ENCODE measurements around the gene COL6A6. TPM values are rescaled to one million over a fixed set of nuclear protein-coding genes. Genes with fewer than 3 reads are reported as not detected.

The COL6A6 gene
- total RNA-seq, 2 experiments from 2014 or later: not detected

DNA sequence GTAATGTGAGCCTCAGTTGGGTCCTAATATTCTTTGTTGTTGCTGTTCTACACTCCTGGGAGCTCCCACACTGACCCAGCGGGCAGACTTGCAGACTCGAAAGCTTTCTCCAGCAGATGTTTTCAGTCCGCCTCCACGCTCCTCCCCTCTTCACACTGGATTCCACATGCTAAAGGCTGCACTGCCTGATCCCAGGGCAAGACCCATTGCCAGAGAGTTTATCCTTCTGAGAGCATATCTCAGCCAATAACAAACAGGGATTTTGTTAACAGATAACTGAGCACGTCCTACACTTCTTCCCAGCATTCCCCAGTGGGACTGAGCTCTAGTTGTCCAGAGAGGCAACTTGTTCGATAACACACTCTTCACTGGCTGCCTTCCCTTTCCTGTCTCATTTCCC lies 8.0 kb upstream of the COL6A6 start:
- TF ChIP-seq, protein P1, sequence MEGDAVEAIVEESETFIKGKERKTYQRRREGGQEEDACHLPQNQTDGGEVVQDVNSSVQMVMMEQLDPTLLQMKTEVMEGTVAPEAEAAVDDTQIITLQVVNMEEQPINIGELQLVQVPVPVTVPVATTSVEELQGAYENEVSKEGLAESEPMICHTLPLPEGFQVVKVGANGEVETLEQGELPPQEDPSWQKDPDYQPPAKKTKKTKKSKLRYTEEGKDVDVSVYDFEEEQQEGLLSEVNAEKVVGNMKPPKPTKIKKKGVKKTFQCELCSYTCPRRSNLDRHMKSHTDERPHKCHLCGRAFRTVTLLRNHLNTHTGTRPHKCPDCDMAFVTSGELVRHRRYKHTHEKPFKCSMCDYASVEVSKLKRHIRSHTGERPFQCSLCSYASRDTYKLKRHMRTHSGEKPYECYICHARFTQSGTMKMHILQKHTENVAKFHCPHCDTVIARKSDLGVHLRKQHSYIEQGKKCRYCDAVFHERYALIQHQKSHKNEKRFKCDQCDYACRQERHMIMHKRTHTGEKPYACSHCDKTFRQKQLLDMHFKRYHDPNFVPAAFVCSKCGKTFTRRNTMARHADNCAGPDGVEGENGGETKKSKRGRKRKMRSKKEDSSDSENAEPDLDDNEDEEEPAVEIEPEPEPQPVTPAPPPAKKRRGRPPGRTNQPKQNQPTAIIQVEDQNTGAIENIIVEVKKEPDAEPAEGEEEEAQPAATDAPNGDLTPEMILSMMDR (IDR thresholded peaks at IDR 0.05): no peak
- no peak overlapping the region for H3K4me3 ChIP-seq (ENCODE audit: low read length)
- ChIA-PET POLR2A (no interaction called here), CTCF (no interaction called here)
- H3K4me1 ChIP-seq (ENCODE audit: insufficient read depth, low read length): no peaks in the 10 kb centered on the region
- no peak for ATAC-seq (ENCODE audit: poor library complexity)
- Mint-ChIP-seq H3K4me3 (no peak overlapping the region), H3K4me1 (ENCODE audit: low read depth) (no peaks in the 10 kb centered on the region), H3K9me3 (no peaks in the 10 kb centered on the region), H3K36me3 (ENCODE audit: low read depth) (no peaks in the 10 kb centered on the region), H3K27ac (no peak overlapping the region), H3K27me3 (peaks cover 69% of the 10 kb centered on the region)
- intact Hi-C loops (cut with DNase I, micrococcal nuclease): no loop called here
- H3K27me3 ChIP-seq (ENCODE audit: control insufficient read depth in 1 of 2, insufficient read depth in 2 of 2, low read length in 2 of 2): peaks cover 8 to 12% of the 10 kb centered on the region in 2 experiments
- no peaks in the 10 kb centered on the region for H3K36me3 ChIP-seq (ENCODE audit: insufficient read depth, low read length)
- H3K9me3 ChIP-seq (ENCODE audit: control insufficient read depth in 1 of 2, insufficient read depth in 1 of 2, low read length in 2 of 2): no peaks in the 10 kb centered on the region
- no peak for DNase-seq
- H3K27ac ChIP-seq (ENCODE audit: low read depth in 1 of 2, low read length in 2 of 2): no peak overlapping the region

- peaks cover 8 to 32% of the 10 kb centered on the region in 2 experiments for H3K27me3 ChIP-seq (ENCODE audit: control insufficient read depth in 1 of 2, insufficient read depth in 2 of 2, low read length in 2 of 2)
- H3K36me3 ChIP-seq (ENCODE audit: insufficient read depth, low read length): no peaks in the 10 kb centered on the region
- no peak for DNase-seq
- H3K9me3 ChIP-seq (ENCODE audit: control insufficient read depth in 1 of 2, insufficient read depth in 1 of 2, low read length in 2 of 2): peaks cover 0 to 9% of the 10 kb centered on the region in 2 experiments
- no peaks in the 10 kb centered on the region for H3K4me1 ChIP-seq (ENCODE audit: insufficient read depth, low read length)
- CTCF ChIA-PET: no interaction called here
- H3K27ac ChIP-seq (ENCODE audit: low read depth in 1 of 2, low read length in 2 of 2): no peak overlapping the region
- H3K4me1 Mint-ChIP-seq (ENCODE audit: low read depth): no peaks in the 10 kb centered on the region
- intact Hi-C loops (cut with DNase I, micrococcal nuclease): no loop called here
- no peaks in the 10 kb centered on the region for H3K36me3 Mint-ChIP-seq (ENCODE audit: low read depth)
- TF ChIP-seq, protein P1 (IDR thresholded peaks at IDR 0.05): no peak
- no peak overlapping the region for H3K4me3 Mint-ChIP-seq
- POLR2A ChIA-PET: no interaction called here
- no peaks in the 10 kb centered on the region for H3K9me3 Mint-ChIP-seq
- peaks cover 68% of the 10 kb centered on the region for H3K27me3 Mint-ChIP-seq
- no peak overlapping the region for H3K4me3 ChIP-seq (ENCODE audit: low read length)
- no peak for ATAC-seq (ENCODE audit: poor library complexity)
- no peak overlapping the region for H3K27ac Mint-ChIP-seq
These were observed 2.3 kb upstream of the COL6A6 start for GRCh38 chr3:130514681-130515080.

DNA sequence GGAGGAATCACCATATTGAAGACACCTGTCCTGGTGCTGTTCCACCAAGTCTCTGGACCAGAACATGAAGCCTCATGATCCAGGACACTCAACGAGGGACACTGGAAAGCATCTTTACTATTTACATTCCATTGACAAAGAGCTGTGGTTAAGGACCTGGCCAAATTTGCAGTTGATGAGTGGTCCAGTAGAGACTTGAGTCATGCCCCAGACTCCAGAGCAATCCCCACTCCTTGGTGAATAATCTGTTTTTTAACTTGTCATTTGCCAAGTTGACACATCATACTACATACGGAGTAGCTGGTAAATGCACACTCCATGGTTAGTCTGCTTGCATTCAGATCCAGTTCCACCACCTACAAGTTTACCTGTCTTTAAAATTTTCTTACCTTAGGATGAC lies 1.2 kb upstream of the COL6A6 start:
- ChIA-PET CTCF (no interaction called here), POLR2A (no interaction called here)
- H3K4me3 ChIP-seq (ENCODE audit: low read length): no peak overlapping the region
- peaks cover 0 to 9% of the 10 kb centered on the region in 2 experiments for H3K9me3 ChIP-seq (ENCODE audit: control insufficient read depth in 1 of 2, insufficient read depth in 1 of 2, low read length in 2 of 2)
- H3K4me1 ChIP-seq (ENCODE audit: insufficient read depth, low read length): no peaks in the 10 kb centered on the region
- DNase-seq (no peak), ATAC-seq (ENCODE audit: poor library complexity) (no peak)
- peaks cover 8 to 32% of the 10 kb centered on the region in 2 experiments for H3K27me3 ChIP-seq (ENCODE audit: control insufficient read depth in 1 of 2, insufficient read depth in 2 of 2, low read length in 2 of 2)
- H3K4me3 Mint-ChIP-seq: no peak overlapping the region
- TF ChIP-seq, protein P1 (IDR thresholded peaks at IDR 0.05): no peak
- H3K27me3 Mint-ChIP-seq: peaks cover 63% of the 10 kb centered on the region
- no peak overlapping the region for H3K27ac ChIP-seq (ENCODE audit: low read depth in 1 of 2, low read length in 2 of 2)
- no peaks in the 10 kb centered on the region for H3K4me1 Mint-ChIP-seq (ENCODE audit: low read depth)
- H3K9me3 Mint-ChIP-seq: no peaks in the 10 kb centered on the region
- intact Hi-C loops (cut with DNase I, micrococcal nuclease): no loop called here
- H3K36me3 ChIP-seq (ENCODE audit: insufficient read depth, low read length): no peaks in the 10 kb centered on the region
- H3K36me3 Mint-ChIP-seq (ENCODE audit: low read depth): no peaks in the 10 kb centered on the region
- H3K27ac Mint-ChIP-seq: no peak overlapping the region
